Fibroblast of skin of scalp (primary cell): ENCODE measurements around the gene KCNV2.
A peak's percentile ranks its signal among the peaks of the same experiment; 100 is the strongest.

ENCODE experiments used
- DNase-seq: peaks from one replicate; pipeline ENCODE4 v3.0.0-alpha.2; 2013

The KCNV2 gene

DNA sequence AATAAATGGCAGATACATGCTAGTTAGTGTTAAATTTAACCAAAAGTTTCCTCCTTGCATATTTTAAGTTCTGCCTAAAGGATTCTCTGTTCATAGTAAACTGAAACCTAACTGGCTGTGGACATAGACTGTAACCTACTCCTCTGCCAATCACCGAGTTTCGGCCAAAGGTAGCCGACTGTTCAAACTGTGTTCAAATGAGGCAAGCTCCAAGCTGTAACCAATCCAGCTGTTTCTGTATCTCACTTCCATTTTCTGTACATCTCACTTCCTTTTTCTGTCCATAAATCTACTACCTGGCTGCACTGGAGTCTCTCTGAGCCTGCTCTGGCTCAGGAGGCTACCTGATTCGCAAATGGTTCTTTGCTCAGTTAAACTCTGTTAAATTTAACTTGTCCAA lies 44.1 kb downstream of the KCNV2 start:
- no peak for DNase-seq

- no peak for DNase-seq
These were observed 47.0 kb downstream of the KCNV2 start for GRCh38 chr9:2764353-2764752.

DNA sequence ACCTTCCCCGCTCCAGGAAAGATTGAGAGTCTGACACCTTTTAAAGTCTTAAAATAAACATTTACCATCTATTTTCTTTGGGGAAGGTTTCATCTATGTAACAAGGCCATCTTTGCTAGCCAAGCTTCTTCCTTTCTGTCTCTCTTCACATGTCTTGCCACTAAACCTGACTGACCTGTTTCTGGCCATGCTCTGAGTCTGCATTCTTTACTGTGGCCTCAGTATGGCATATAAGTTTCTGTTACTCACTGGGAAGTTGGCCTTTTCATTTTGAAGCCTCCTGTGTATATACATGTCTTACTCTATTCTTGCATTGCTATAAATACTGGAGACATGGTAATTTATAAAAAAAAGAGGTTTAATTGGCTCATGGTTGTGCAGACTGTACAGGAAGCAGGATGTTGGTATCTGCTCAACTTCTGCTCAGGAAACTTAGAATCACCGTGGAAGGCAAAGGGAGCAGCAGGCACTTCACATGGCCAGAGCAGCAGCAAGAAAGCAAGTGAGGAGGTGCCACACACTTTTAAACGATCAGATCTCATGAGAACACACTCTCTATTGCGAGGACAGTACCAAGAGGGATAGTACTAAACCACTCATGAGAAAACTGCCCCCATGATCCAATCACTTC lies 48.1 kb downstream of the KCNV2 start:
- DNase-seq = no peak

GRCh38 chr9:2767800-2768677 lies 50.7 kb downstream of the KCNV2 start:
- no peak for DNase-seq

GRCh38 chr9:2771087-2771486 lies 53.8 kb downstream of the KCNV2 start:
- DNase-seq = no peak

GRCh38 chr9:2771661-2772060 lies 54.4 kb downstream of the KCNV2 start:
- DNase-seq = peak; percentile 40

- DNase-seq = no peak
These were observed 60.1 kb downstream of the KCNV2 start for GRCh38 chr9:2777454-2777853.

- DNase-seq = no peak
These were observed 61.5 kb downstream of the KCNV2 start for GRCh38 chr9:2778816-2779215.
